CD4-positive, alpha-beta T cell treated with Interleukin-1 beta for 1 hour (primary cell): ENCODE data around the gene GNGT2.

Source experiments
- DNase-seq, 2 donors: peaks; one replicate each; pipeline ENCODE4 v3.0.0-alpha.2; 2020 to 2022

The GNGT2 gene

DNA sequence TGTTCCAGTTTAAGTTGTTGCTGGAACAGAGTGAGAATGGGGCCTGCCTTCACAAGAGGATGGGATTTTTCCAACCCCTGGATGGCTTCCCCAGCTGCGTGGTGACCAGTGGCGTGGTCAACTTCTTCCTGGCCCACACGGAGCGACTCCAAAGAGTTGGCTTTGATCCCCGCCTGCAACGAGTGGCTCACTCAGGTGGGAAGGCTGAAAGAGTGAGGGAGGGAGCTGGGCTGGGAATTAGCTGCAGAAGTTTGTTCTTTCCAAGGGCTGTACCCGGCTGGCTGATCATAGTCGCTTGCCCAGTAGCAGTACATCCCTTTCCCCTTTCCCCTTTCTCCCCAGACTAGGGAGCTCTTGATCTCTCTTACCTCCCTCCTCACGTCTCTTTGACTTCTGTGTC lies 41.7 kb downstream of the GNGT2 start:
- DNase-seq: no peak

- no peak for DNase-seq
Measured at GRCh38 chr17:49165143-49165542, 45.2 kb downstream of the GNGT2 start.

DNA sequence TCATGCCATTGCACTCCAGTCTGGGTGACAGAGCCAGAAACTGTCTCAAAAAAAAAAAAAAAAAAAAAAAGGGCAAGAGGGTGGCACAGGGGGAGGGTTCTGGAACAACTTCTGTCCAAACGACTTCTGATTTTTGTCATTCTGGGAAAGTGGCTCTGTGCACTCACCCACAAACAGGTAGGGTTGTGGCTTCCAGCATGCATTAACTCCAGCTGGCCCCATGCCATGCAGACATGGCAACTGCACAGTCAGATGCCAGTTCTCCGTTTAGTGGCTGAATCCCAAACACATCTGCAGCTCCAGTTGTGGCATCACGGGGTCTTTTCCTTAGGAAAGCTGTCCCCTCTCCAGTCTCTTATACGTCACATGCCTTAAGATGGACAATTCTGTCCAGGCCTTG lies 47.5 kb downstream of the GNGT2 start:
- no peak for DNase-seq

GRCh38 chr17:49157784-49158183 lies 52.6 kb downstream of the GNGT2 start:
- DNase-seq: no peak

DNA sequence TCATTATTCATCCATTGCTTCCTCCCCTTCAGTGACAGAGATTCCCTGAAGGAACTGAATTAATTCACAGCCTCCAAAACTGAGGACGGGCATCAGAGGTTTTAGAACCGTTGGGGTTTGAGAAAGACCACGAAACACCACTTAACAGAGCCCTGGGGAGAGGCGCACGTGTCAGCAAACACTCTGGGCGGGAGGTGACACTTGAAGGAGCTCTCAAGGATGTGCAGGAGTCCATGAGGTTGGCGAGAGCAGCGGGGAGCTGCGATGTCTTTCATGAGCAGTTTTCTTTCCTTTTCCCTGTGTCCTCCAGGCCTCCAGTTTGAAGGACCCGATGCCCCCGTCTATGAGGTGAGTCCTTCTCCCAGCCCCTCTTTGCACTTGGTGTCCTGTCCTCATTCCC lies 54.1 kb downstream of the GNGT2 start:
- DNase-seq: no peak
